GM12878 (cell line): ENCODE data around the gene ZBTB37.

Source experiments
- CBFB ChIP-seq: IDR thresholded peaks from 2 replicates; pipeline ENCODE4 v1.6.1; 2016; ENCODE audit warnings: antibody characterized with exemption, low read depth
- EP300 ChIP-seq, 2 experiments: fragments of 150-350 bp in 1 of 2; IDR thresholded peaks; 2 replicates each; pipeline ENCODE4 v1.6.1; 2011 to 2012; ENCODE audit warnings: low read depth in 2 of 2, low read length in 2 of 2, borderline replicate concordance in 1 of 2, improper control_type of control experiment in 1 of 2, inconsistent platforms in 1 of 2; ENCODE audit not compliant: control insufficient read depth in 1 of 2
- RAD21 ChIP-seq: IDR thresholded peaks from 2 replicates; pipeline ENCODE4 v1.6.1; 2011; ENCODE audit warnings: mild to moderate bottlenecking, low read depth, low read length, moderate library complexity; ENCODE audit not compliant: insufficient read depth
- SMC3 ChIP-seq: IDR thresholded peaks from 2 replicates; pipeline ENCODE4 v1.6.1; 2011; ENCODE audit warnings: low read length, improper control_type of control experiment, borderline replicate concordance
- SP1 ChIP-seq: IDR thresholded peaks from one replicate; pipeline ENCODE4 v1.6.1; 2011; ENCODE audit warnings: low read depth, low read length
- STAT3 ChIP-seq: IDR thresholded peaks from 2 replicates; pipeline ENCODE4 v1.6.1; 2011; ENCODE audit warnings: low read depth, low read length, improper control_type of control experiment
- TAF1 ChIP-seq: IDR thresholded peaks from 2 replicates; pipeline ENCODE4 v1.6.1; 2011; ENCODE audit warnings: mild to moderate bottlenecking, low read depth, low read length, borderline replicate concordance
- TF ChIP-seq, protein P1 (sequence below): fragments of 450-650 bp; IDR thresholded peaks from 2 replicates; pipeline ENCODE4 v1.6.1; 2017; ENCODE audit warnings: antibody characterized with exemption, mild to moderate bottlenecking, moderate library complexity
- TF ChIP-seq, protein P2 (sequence below), 3 experiments: IDR thresholded peaks in 2 of 3; conservative IDR thresholded peaks in 1 of 3; 2 replicates each; pipeline ENCODE4 v1.5.1; 2011; ENCODE audit warnings: low read depth in 3 of 3, low read length in 3 of 3, mild to moderate bottlenecking in 3 of 3, control low read depth in 2 of 3, moderate library complexity in 2 of 3, inconsistent platforms in 1 of 3, mixed read lengths in 1 of 3; ENCODE audit not compliant: control insufficient read depth in 2 of 3, insufficient read depth in 1 of 3; ENCODE audit errors: extremely low read depth in 1 of 3
- TF ChIP-seq, protein P3 (sequence below): fragments of 450-650 bp; IDR thresholded peaks from 2 replicates; pipeline ENCODE4 v1.6.1; 2017; ENCODE audit warnings: mild to moderate bottlenecking, moderate library complexity
- TF ChIP-seq, protein P4 (sequence below): IDR thresholded peaks from 2 replicates; pipeline ENCODE4 v1.6.1; 2012; ENCODE audit warnings: low read depth, low read length, improper control_type of control experiment
- TF ChIP-seq, protein P5 (sequence below): IDR thresholded peaks from 2 replicates; pipeline ENCODE4 v1.6.1; 2011; ENCODE audit warnings: mild to moderate bottlenecking, low read depth, low read length, moderate library complexity; ENCODE audit not compliant: insufficient replicate concordance
- TF ChIP-seq, protein P6 (sequence below): IDR thresholded peaks from 2 replicates; pipeline ENCODE4 v1.6.1; 2011; ENCODE audit warnings: borderline replicate concordance, low read depth, mild to moderate bottlenecking, moderate library complexity, mixed read lengths, low read length; ENCODE audit not compliant: insufficient read depth; ENCODE audit errors: extremely low read length

DNA sequence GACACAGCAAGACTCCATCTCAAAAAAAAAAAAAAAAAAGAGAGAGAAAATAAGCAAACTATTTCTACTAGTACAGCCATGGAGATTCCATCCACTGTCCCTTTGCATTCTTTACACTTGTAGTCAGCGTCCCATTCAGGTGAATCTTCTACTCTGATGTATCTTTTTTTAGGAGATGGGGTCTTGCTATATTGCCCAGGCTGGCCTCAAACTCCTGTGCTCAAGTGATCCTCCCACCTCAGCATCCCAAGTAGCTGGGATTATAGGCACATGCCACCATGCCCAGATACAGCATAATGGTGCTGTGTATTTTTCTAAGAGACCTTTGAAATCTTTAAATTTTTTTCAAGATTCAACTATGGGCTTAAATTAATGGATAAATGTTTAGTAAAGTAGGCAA lies 35.4 kb upstream of the ZBTB37 start:
- TF ChIP-seq, protein P1, sequence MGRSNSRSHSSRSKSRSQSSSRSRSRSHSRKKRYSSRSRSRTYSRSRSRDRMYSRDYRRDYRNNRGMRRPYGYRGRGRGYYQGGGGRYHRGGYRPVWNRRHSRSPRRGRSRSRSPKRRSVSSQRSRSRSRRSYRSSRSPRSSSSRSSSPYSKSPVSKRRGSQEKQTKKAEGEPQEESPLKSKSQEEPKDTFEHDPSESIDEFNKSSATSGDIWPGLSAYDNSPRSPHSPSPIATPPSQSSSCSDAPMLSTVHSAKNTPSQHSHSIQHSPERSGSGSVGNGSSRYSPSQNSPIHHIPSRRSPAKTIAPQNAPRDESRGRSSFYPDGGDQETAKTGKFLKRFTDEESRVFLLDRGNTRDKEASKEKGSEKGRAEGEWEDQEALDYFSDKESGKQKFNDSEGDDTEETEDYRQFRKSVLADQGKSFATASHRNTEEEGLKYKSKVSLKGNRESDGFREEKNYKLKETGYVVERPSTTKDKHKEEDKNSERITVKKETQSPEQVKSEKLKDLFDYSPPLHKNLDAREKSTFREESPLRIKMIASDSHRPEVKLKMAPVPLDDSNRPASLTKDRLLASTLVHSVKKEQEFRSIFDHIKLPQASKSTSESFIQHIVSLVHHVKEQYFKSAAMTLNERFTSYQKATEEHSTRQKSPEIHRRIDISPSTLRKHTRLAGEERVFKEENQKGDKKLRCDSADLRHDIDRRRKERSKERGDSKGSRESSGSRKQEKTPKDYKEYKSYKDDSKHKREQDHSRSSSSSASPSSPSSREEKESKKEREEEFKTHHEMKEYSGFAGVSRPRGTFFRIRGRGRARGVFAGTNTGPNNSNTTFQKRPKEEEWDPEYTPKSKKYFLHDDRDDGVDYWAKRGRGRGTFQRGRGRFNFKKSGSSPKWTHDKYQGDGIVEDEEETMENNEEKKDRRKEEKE: no peak
- TF ChIP-seq SP1 (no peak), RAD21 (no peak), STAT3 (no peak), TAF1 (no peak), EP300 (IDR thresholded peaks at IDR 0.05; ENCODE audit: borderline replicate concordance in 1 of 2, control insufficient read depth in 1 of 2, low read depth in 2 of 2, low read length in 2 of 2) (no peak), SMC3 (no peak), CBFB (no peak)
- TF ChIP-seq, protein P2, sequence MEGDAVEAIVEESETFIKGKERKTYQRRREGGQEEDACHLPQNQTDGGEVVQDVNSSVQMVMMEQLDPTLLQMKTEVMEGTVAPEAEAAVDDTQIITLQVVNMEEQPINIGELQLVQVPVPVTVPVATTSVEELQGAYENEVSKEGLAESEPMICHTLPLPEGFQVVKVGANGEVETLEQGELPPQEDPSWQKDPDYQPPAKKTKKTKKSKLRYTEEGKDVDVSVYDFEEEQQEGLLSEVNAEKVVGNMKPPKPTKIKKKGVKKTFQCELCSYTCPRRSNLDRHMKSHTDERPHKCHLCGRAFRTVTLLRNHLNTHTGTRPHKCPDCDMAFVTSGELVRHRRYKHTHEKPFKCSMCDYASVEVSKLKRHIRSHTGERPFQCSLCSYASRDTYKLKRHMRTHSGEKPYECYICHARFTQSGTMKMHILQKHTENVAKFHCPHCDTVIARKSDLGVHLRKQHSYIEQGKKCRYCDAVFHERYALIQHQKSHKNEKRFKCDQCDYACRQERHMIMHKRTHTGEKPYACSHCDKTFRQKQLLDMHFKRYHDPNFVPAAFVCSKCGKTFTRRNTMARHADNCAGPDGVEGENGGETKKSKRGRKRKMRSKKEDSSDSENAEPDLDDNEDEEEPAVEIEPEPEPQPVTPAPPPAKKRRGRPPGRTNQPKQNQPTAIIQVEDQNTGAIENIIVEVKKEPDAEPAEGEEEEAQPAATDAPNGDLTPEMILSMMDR (IDR thresholded peaks at IDR 0.05 in 2 of 3, conservative IDR thresholded peaks at IDR 0.05 in 1 of 3; ENCODE audit: control insufficient read depth in 2 of 3, extremely low read depth in 1 of 3, insufficient read depth in 1 of 3, low read depth in 3 of 3, low read length in 3 of 3): no peak
- TF ChIP-seq, protein P3, sequence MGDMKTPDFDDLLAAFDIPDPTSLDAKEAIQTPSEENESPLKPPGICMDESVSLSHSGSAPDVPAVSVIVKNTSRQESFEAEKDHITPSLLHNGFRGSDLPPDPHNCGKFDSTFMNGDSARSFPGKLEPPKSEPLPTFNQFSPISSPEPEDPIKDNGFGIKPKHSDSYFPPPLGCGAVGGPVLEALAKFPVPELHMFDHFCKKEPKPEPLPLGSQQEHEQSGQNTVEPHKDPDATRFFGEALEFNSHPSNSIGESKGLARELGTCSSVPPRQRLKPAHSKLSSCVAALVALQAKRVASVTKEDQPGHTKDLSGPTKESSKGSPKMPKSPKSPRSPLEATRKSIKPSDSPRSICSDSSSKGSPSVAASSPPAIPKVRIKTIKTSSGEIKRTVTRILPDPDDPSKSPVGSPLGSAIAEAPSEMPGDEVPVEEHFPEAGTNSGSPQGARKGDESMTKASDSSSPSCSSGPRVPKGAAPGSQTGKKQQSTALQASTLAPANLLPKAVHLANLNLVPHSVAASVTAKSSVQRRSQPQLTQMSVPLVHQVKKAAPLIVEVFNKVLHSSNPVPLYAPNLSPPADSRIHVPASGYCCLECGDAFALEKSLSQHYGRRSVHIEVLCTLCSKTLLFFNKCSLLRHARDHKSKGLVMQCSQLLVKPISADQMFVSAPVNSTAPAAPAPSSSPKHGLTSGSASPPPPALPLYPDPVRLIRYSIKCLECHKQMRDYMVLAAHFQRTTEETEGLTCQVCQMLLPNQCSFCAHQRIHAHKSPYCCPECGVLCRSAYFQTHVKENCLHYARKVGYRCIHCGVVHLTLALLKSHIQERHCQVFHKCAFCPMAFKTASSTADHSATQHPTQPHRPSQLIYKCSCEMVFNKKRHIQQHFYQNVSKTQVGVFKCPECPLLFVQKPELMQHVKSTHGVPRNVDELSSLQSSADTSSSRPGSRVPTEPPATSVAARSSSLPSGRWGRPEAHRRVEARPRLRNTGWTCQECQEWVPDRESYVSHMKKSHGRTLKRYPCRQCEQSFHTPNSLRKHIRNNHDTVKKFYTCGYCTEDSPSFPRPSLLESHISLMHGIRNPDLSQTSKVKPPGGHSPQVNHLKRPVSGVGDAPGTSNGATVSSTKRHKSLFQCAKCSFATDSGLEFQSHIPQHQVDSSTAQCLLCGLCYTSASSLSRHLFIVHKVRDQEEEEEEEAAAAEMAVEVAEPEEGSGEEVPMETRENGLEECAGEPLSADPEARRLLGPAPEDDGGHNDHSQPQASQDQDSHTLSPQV: no peak
- TF ChIP-seq, protein P4, sequence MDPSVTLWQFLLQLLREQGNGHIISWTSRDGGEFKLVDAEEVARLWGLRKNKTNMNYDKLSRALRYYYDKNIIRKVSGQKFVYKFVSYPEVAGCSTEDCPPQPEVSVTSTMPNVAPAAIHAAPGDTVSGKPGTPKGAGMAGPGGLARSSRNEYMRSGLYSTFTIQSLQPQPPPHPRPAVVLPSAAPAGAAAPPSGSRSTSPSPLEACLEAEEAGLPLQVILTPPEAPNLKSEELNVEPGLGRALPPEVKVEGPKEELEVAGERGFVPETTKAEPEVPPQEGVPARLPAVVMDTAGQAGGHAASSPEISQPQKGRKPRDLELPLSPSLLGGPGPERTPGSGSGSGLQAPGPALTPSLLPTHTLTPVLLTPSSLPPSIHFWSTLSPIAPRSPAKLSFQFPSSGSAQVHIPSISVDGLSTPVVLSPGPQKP: no peak
- TF ChIP-seq, protein P5, sequence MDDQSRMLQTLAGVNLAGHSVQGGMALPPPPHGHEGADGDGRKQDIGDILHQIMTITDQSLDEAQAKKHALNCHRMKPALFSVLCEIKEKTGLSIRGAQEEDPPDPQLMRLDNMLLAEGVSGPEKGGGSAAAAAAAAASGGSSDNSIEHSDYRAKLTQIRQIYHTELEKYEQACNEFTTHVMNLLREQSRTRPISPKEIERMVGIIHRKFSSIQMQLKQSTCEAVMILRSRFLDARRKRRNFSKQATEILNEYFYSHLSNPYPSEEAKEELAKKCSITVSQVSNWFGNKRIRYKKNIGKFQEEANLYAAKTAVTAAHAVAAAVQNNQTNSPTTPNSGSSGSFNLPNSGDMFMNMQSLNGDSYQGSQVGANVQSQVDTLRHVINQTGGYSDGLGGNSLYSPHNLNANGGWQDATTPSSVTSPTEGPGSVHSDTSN: no peak
- TF ChIP-seq, protein P6, sequence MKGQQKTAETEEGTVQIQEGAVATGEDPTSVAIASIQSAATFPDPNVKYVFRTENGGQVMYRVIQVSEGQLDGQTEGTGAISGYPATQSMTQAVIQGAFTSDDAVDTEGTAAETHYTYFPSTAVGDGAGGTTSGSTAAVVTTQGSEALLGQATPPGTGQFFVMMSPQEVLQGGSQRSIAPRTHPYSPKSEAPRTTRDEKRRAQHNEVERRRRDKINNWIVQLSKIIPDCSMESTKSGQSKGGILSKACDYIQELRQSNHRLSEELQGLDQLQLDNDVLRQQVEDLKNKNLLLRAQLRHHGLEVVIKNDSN: no peak
